Nucleus accumbens (tissue), 56 donors: ENCODE measurements around the gene CGB8.

Source experiments
- DNase-seq, 56 donors: peaks; one replicate each; lab custom pipeline; 2025; lab: John Stamatoyannopoulos, UW

The CGB8 gene

DNA sequence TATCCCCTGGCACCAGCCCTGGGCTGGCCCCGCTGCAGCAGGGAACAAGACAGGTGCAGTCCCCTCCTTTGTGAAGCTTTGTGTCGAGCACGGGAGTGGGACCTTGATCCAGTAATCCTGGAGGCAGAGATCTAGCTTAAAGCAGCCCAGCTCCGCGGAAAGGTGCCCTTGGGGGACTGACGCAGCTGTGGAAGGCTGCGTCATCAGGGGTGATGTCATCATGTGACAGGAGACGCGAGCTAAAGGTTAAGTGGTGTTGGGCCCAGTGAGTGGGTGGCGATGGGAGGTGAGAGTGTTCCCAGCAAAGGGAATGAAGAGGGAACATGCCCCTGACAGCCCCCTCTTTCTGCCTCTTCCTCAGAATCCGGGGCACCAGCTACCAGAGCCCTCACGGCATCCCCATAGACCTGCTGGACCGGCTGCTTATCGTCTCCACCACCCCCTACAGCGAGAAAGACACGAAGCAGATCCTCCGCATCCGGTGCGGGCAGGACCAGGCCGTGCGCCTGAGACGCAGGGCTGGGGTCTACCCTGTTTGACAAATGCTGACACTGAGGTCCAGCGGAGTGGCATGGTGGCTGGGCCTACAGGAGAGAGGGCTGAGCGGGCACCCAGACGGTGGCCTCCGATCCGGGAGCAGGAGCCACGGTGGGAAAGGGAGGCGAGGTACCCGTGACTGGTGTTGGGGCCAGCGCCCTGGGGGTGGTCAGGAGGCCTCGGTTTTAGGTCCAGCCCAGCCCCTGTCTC, 34.6 kb downstream of the CGB8 start:
- no peak for DNase-seq

DNA sequence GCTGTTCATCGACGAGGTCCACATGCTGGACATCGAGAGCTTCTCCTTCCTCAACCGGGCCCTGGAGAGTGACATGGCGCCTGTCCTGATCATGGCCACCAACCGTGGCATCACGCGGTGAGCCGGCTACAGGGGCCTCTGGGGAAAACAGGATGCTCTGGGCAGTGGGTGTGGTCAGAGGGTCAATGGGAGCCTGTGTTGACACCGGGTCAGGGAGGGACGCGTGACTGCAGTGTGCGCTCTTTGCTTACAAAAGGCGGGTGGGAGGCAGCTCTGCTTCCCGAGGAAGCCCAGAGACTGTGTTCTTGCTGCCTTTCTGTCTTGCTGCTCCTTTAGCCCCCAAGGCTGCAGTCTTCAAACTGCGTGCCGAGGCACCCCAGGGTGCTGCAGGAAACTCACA, 37.7 kb downstream of the CGB8 start:
- no peak for DNase-seq

DNA sequence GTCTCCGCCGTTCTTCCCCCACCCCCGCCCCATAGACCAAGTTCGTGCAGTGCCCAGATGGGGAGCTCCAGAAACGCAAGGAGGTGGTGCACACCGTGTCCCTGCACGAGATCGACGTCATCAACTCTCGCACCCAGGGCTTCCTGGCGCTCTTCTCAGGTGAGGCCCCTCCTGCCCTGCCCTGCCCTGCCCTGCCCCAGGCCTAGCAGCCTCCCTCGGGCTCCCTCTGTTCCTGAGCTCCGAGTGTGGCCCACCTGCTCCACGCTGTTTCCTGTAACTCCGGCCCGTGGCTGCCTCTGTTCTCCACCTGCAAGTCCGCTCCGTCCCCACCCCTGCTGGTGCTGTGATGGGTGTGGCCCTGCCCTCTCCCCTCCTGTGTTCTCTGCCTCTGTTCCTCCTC, 38.5 kb downstream of the CGB8 start:
- DNase-seq, result no peak

DNA sequence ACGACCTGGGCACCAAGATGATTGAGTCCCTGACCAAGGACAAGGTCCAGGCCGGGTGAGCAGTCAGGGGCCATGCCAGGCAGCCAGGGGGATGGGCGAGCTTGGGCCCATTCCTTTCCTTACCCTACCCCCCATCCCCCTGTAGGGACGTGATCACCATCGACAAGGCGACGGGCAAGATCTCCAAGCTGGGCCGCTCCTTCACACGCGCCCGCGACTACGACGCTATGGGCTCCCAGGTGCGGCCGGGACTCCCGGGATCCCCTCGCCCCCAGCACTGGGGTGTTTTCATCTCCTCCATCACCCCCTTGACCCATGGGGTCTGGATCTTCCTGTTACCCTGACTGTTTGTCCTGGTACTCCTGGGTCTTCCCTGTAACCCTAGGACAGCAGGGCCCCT, 39.1 kb downstream of the CGB8 start:
- no peak for DNase-seq

DNA sequence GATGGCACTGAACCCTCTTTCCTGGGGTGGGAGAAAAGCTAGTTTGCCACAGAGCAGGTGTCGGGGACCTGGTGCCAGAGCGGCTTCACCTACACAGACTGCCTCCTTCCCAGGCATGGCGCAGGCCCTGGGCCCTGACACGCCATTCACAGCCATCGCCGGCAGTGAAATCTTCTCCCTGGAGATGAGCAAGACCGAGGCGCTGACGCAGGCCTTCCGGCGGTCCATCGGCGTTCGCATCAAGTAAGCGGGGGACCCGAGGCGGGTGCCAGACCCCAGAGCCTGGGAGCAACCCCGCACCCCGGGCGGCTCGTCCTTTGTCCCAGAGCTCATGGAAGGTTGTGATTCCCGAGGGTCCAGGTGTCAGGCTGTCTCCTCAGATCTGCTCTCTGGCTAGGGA, 42.0 kb downstream of the CGB8 start:
- DNase-seq, result no peak

DNA sequence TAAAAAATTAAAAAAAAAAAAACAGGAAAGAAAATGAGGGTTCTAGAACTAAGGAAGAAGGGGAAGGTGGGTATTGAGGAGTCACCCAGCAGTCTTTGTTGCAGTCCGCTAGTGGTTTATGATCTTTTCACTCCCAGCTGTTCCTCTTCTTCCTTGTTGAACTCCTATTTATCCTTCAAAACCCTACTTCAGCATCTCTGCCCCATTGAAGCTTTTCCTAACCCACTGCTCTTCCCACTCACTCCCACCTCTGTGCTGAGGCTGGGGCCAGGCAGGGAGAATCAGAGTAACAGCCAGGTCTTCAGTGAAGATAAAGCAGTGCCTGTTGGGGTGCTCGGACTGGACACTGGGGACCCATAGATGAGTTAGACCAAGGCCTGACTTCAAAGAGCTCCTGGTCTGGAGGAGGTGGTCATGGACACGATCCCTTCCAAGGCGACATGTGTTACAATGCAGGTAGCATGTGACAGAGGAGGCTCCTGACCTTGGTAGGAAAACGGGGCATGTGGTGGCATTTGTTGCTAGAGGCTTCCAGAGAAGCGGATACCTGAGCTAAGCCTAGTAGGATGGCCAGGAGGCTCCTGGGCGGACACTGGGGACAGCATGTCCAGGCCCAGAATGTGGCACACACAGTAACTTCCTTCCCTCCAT, 43.8 kb downstream of the CGB8 start:
- DNase-seq, result no peak

DNA sequence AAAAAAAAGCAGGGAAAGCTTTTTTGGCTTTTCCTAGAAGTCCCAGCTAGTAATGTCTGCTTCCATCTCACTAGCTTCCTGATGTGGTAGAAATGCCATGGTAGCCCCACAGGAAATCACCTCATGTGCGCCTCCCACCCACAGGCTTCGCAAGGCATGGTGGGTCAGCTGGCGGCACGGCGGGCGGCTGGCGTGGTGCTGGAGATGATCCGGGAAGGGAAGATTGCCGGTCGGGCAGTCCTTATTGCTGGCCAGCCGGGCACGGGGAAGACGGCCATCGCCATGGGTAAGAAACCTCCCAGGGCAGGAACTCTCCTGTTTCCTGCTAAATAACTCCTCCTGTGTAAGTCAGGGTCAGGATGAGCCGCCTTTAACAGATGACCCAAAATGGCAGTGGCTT, 44.8 kb downstream of the CGB8 start:
- DNase-seq, result no peak

DNA sequence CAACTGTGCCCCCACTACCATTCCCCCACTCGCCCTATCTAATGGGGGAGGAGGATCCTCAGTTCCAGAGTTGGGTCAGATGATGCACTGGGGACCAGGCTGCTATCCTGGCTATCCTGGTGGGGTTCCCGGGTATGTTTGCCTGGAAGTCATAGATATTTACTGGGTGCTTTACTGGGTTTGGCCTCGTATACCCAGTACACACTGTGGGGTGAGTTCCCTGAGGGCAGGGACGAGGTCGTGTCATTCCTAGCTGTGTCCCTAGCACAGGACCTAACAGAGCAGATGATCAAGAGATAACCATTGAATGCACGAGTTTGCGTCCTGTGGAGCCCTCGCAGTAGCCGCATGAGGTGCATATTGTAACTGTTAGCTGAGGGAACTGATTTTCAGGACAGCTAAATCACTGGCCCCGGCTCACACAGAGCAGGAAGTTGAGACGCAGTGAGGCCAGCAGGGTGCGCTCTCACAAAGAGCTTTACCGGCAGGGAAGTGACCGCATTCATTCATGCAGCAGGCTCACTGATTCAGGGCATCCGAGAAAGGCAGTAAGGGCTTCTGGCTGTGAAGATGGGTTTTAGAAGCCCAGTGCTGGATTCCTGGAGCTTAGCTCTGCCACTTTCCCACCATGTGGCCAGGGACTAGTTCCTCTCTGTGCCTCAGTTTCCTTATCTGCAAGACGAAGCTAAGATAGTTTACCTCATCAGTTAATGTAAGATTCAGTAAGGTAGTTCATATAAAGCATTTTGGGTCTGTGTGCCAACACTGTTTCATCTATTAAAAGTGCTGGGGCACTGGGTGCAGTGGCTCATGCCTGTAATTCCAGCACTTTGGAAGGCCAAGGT, 49.2 kb downstream of the CGB8 start:
- DNase-seq, result peak in 4 of 56 donors; percentile 6 to 34 (median 10)

DNA sequence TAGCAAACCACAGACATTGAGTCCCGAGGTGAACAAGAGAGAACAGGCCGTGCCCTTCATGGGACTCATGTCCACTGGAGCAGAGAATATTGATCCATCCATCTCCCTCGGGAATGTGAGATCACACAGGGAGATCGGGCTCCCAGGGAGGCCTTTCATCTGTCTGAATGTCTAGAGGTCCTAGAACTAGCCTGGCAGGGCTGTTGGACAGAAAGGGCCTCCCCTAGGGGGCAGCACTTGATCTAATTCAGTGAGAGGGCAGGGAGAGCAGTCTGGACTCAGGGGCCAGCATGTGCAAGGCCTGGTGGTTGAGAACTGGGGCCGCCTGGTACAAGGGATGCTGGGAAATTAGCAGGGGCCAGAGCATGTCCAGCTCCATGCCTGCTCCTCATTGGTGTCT, 50.9 kb downstream of the CGB8 start:
- no peak for DNase-seq
